GM19035 (cell line): Measurements from ENCODE around the gene CFLAR.
A peak's percentile ranks its signal among the peaks of the same experiment; 100 is the strongest.

Source experiments
- ATAC-seq: cut with Tn5 transposase; IDR thresholded peaks from one replicate; pipeline ENCODE4 v1.9.1; 2021; ENCODE audit not compliant: unreplicated experiment

CFLAR gene

DNA sequence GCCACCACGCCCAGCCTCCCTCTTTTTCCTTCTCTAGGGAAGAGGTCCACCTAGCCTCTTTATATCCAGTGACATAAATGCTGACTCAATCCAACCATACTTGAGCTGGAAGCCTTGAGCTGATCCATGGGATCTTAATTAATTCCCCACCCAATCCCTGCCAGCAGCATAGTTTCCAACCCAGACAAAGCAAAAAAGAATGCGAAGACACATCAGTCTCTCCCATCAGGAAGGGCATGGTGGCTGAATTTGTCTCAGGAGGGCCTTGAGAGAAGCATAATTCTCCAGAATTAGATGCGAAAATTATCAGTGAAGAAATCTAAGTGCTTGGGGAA lies 89.5 kb downstream of the CFLAR start:
- no peak for ATAC-seq

DNA sequence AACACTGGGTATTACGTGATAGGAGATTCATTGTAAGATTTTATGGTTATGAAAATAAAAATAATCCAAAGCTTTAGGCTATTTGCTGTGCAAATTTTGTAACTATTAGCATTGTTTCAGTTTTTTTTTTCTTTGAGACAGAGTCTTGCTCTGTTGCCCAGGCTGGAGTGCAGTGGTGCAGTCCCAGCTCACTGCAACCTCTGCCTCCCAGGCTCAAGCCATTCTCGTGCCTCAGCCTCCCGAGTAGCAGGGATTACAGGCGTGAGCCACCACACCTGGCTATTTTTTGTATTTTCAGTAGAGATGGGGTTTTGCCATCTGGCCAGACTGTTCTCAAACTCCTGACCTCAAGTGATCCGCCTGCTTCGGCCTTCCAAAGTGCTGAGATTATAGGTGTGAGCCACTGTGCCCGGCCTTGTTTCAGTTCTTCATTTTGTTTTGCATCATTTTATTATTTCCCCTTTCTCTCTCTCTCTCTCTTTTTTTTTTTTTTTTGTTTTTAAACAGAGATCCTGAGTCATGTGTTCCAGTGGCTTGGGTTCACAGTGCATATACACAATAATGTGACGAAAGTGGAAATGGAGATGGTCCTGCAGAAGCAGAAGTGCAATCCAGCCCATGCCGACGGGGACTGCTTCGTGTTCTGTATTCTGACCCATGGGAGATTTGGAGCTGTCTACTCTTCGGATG lies 92.7 kb downstream of the CFLAR start:
- peak; percentile 78 for ATAC-seq

DNA sequence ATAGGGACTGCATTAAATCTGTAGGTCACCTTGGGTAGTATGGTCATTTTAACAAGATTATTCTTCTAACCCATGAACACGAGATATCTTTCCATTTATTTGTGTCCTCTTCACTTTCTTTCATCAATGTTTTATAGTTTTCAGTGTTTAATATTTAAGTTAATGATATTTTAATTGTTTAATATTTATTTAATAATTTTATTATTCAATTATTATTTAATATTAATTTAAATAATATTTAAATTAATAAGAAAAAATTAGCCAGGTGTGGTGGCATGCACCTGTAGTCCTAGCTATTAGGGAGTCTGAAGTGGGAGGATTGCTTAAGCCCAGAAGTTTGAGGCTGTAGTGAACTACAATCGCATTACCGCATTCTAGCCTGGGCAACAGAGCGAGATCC lies 100.0 kb downstream of the CFLAR start:
- no peak for ATAC-seq

DNA sequence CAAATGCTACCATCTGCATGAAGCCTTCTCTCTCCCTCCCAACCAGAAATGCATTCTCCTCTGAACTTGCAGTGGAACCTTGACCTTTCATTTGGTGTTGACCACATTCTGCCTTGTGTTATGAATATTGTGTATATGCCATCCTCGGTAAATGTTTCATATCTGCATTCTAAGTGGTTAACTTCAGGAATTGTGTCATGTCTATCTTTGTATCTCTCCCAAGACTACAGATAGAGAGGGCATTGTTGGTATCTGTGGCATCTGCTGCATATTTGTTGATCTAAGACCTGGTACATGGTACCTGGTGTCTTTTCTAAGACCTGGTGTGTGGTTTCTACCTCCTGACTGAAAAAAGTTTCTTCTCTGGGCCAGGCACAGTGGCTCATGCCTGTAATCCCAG lies 101.0 kb downstream of the CFLAR start:
- ATAC-seq, result no peak

DNA sequence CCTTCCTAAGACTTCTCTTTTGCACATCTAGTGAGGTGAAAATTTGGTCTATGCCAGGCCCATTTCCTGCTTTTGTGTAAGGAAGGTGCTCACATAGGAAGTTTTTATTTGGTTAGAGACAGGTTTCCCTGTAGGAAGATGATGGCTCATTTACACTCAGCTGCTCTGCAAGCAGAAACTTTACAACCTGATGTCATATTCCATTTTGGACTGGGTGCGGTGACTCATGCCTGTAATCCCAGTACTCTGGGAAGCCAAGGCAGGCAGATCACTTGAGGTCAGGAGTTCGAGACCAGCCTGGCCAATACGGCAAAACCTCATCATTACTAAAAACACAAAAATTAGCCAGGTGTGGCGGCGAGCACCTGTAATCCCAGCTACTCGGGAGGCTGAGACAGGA lies 102.8 kb downstream of the CFLAR start:
- no peak for ATAC-seq

DNA sequence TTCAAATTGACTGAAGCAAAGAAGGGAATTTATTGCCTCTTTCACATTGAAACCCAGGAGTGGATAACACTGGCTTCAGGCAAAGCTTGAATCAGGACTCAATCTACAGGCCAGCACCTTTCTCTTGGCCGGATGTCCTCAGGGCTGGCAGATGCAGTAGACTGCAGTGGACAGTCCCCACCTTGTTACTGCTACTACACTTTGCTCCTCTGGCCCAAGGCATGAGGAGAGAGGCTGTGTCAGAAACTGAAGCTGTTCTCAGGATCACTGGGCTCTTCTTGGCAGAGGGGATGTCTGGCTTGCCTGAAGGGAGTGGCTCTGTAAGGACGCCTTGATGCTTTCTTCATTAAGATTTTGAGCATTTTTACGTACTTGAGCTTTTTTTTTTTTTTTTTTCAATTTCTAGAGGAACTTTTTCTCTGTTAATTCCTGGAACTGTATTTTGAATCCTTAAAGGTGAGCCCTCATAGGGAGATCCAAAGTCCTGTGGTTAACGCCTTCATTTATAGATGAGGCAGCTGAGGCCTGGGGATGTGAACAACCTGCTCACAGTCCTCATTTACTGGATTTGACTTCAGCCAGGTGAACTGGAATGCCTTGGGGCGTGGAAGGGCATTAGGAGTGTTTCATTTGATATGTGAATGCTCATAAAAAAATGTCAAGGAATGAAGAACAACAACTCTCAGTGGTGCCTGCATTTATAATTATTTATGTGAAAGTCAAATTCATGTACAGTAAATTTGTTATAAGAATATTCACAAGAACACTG lies 103.5 kb downstream of the CFLAR start:
- ATAC-seq, result no peak

DNA sequence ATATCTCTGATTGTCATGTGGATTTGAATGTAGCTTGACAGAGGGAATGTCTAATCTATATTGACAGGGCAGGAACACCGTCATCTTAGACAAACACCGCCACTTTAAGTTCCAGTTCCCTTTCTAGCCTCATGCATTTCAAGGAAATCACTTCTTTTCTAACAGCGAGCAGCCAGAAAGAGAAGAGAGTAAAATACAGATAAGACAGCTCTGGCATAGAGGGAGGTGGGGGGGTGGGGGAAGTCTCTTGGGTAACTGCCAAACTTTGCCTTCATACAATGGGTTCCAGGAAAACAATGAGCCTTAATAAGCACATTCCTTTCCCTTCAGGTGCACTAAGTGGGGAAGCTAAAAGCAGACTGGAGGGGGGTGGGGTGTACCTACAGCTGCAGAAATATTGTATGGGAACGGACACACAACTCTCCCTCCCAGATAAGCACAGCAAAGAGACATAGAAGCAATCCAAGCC lies 104.2 kb downstream of the CFLAR start:
- no peak for ATAC-seq

DNA sequence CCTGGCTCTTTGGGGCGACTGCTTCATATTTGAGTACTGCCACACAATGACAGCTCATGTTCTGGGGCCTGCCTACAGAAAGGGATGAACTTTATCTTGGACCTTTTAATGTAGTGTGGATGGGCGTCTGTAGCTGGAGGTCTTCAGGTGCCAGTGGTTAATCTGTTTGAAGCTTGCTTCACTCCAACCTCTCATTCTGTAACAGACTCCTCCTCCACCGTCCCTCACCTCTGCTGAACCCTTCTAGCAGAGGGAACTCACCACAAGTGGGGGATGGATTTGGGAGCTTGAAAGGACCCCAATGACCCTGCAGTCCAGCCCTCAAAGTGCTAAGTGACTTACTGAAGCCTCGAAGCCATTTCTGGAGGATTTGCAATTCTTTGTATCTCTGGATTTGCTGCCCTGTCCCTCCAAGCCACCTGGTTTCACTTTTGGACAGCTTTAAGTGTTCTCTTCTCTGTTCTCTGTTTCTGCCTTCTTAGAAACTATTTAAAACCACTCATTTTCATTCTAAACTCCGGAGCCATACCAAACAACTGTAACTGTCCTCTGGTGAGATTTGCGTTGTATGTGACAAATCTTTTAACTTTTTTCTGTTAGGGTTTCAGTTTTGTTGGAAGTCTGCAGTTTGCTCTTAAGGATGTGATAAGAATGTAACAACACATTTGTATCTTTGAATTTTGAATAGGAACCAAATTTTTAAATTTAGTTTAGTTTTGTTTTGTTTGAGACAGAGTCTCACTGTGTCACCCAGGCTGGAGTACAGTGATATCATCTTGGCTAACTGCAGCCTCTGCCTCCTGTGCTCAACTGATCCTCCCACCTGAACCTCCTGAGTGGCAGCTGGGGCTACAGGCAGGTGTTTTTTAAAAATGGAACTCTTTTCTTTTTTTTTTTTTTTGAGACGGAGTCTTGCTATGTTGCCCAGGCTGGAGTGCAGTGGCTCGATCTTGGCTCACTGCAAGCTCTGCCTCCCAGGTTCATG lies 107.4 kb downstream of the CFLAR start:
- peak; percentile 92 for ATAC-seq
